ENCODE data around the gene LRRTM1.

LRRTM1 gene

GRCh38 chr2:80329491-80329890 is 24.9 kb upstream of the LRRTM1 start:
- Histone ChIP-seq H3K4me1 (ENCODE audit: control insufficient read depth, insufficient read depth, low read length) (peaks cover 4% of the 10 kb centered on the region), H3K27ac (ENCODE audit: insufficient read depth, low read depth, low read length, poor library complexity, severe bottlenecking) (no peak overlapping the region), H3K4me3 (ENCODE audit: insufficient read depth, low read depth, low read length) (no peak overlapping the region), H3K36me3 (ENCODE audit: control insufficient read depth, insufficient read depth, low read length) (no peaks in the 10 kb centered on the region), H3K9me3 (ENCODE audit: control insufficient read depth, low read length) (no peaks in the 10 kb centered on the region), H3K27me3 (ENCODE audit: control insufficient read depth, insufficient read depth, low read length, poor library complexity, severe bottlenecking) (no peaks in the 10 kb centered on the region)
- 95 to 96% methylated on average over 5 of the region's 5 CpGs for WGBS, 2 experiments

DNA sequence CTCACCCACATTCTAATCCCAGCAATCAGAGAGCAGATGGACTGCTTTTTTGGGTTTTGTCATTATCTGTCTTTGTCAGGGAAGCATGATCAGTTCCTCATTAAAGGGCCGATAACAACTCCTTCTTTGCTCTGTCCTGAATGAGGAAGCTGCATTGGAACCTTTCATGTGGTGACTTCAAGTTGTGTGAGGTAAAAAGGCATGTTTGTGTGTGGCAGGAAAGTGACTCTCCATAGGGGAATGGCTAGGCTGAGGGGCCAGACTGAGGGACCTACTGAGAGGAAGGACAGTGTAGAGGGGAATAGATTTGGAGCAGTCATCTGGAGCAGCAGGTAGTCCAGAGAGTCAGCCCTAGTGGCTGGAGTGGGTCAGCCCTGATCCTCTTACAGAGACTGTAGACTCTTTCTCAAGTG is 23.6 kb upstream of the LRRTM1 start:
- Histone ChIP-seq H3K9me3 (ENCODE audit: control insufficient read depth, low read length) (no peaks in the 10 kb centered on the region), H3K36me3 (ENCODE audit: control insufficient read depth, insufficient read depth, low read length) (no peaks in the 10 kb centered on the region), H3K27ac (ENCODE audit: insufficient read depth, low read depth, low read length, poor library complexity, severe bottlenecking) (no peak overlapping the region), H3K4me3 (ENCODE audit: insufficient read depth, low read depth, low read length) (no peak overlapping the region), H3K27me3 (ENCODE audit: control insufficient read depth, insufficient read depth, low read length, poor library complexity, severe bottlenecking) (peaks cover 7% of the 10 kb centered on the region), H3K4me1 (ENCODE audit: control insufficient read depth, insufficient read depth, low read length) (peaks cover 11% of the 10 kb centered on the region)
- 76 to 89% methylated on average over 1 of the region's 1 CpG for WGBS, 2 experiments

- Histone ChIP-seq H3K27ac (ENCODE audit: insufficient read depth, low read depth, low read length, poor library complexity, severe bottlenecking) (no peak overlapping the region), H3K4me1 (ENCODE audit: control insufficient read depth, insufficient read depth, low read length) (peaks cover 11% of the 10 kb centered on the region), H3K9me3 (ENCODE audit: control insufficient read depth, low read length) (no peaks in the 10 kb centered on the region), H3K36me3 (ENCODE audit: control insufficient read depth, insufficient read depth, low read length) (no peaks in the 10 kb centered on the region), H3K4me3 (ENCODE audit: insufficient read depth, low read depth, low read length) (no peak overlapping the region), H3K27me3 (ENCODE audit: control insufficient read depth, insufficient read depth, low read length, poor library complexity, severe bottlenecking) (peaks cover 14% of the 10 kb centered on the region)
- 82 to 92% methylated on average over 1 of the region's 1 CpG for whole genome bisulfite sequencing, 2 experiments
Observed at GRCh38 chr2:80326861-80327260, 22.3 kb upstream of the LRRTM1 start.

DNA sequence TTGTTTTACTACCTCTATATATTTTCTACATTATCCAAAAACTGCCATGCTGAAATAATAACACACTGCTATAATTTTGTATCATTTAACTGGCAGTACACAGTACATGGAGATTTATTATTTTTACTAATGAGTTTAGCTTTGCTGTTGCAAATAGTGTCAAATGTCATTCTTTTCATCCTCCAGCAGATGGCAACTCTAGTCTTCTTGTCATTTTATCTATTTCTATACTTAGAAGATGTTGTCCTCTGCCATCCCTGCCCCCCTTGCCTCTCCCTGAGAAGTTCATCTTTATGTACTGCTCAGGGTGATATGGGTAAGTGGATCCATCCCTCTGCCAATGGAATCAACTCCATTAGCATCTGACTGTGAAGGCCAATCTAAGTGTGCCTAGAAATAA is 21.7 kb upstream of the LRRTM1 start:
- peaks cover 11% of the 10 kb centered on the region for H3K4me1 ChIP-seq (ENCODE audit: control insufficient read depth, insufficient read depth, low read length)
- H3K36me3 ChIP-seq (ENCODE audit: control insufficient read depth, insufficient read depth, low read length), result no peaks in the 10 kb centered on the region
- no peaks in the 10 kb centered on the region for H3K9me3 ChIP-seq (ENCODE audit: control insufficient read depth, low read length)
- H3K27ac ChIP-seq (ENCODE audit: insufficient read depth, low read depth, low read length, poor library complexity, severe bottlenecking), result no peak overlapping the region
- H3K4me3 ChIP-seq (ENCODE audit: insufficient read depth, low read depth, low read length), result no peak overlapping the region
- peaks cover 14% of the 10 kb centered on the region for H3K27me3 ChIP-seq (ENCODE audit: control insufficient read depth, insufficient read depth, low read length, poor library complexity, severe bottlenecking)

DNA sequence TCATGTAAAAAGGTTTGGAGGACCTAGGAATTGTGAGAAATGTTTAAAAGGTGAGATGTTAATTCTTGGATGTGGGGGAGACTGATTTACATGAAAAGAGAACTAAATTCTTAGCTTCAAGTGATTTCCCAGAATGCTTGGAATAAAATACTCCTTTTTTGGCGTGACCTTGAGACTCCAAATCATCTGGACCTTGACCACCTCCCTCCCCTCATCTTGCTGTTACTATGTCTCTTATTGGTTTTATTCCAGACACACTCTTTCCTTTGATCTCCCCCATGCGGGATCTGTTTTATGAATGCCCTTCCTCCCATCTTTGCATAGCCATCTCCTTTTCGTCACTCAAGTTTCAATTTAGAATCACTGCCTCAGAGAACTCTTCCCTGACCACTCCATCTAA is 20.0 kb upstream of the LRRTM1 start:
- H3K27me3 ChIP-seq (ENCODE audit: control insufficient read depth, insufficient read depth, low read length, poor library complexity, severe bottlenecking), result peaks cover 14% of the 10 kb centered on the region
- 46 to 51% methylated on average over 3 of the region's 3 CpGs for WGBS, 2 experiments
- no peaks in the 10 kb centered on the region for H3K36me3 ChIP-seq (ENCODE audit: control insufficient read depth, insufficient read depth, low read length)
- H3K9me3 ChIP-seq (ENCODE audit: control insufficient read depth, low read length), result no peaks in the 10 kb centered on the region
- peaks cover 11% of the 10 kb centered on the region for H3K4me1 ChIP-seq (ENCODE audit: control insufficient read depth, insufficient read depth, low read length)
- no peak overlapping the region for H3K4me3 ChIP-seq (ENCODE audit: insufficient read depth, low read depth, low read length)
- H3K27ac ChIP-seq (ENCODE audit: insufficient read depth, low read depth, low read length, poor library complexity, severe bottlenecking), result no peak overlapping the region

DNA sequence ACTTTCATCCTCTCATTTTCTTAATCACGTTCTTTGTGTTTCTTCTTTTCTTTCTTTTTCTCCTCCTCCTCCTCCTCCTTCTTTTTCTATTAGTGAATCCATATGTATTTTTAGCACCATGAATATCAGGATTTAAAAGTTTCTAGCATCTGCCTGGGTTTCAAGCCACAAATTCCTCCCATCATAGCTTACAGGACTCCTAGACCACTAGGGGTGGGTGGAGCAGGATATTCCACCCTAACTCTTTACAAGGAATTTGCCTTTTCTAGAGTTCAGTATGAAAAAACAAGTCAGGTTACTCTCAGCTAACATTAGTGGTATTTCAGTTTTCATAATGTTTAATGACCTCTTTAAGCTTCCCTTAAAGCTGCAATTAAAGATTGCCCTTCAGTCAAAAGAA is 19.1 kb upstream of the LRRTM1 start:
- 64 to 83% methylated on average over 1 of the region's 1 CpG for WGBS, 2 experiments
- no peak overlapping the region for H3K27ac ChIP-seq (ENCODE audit: insufficient read depth, low read depth, low read length, poor library complexity, severe bottlenecking)
- no peaks in the 10 kb centered on the region for H3K9me3 ChIP-seq (ENCODE audit: control insufficient read depth, low read length)
- H3K27me3 ChIP-seq (ENCODE audit: control insufficient read depth, insufficient read depth, low read length, poor library complexity, severe bottlenecking), result peaks cover 14% of the 10 kb centered on the region
- no peak overlapping the region for H3K4me3 ChIP-seq (ENCODE audit: insufficient read depth, low read depth, low read length)
- H3K36me3 ChIP-seq (ENCODE audit: control insufficient read depth, insufficient read depth, low read length), result no peaks in the 10 kb centered on the region
- peaks cover 11% of the 10 kb centered on the region for H3K4me1 ChIP-seq (ENCODE audit: control insufficient read depth, insufficient read depth, low read length)

DNA sequence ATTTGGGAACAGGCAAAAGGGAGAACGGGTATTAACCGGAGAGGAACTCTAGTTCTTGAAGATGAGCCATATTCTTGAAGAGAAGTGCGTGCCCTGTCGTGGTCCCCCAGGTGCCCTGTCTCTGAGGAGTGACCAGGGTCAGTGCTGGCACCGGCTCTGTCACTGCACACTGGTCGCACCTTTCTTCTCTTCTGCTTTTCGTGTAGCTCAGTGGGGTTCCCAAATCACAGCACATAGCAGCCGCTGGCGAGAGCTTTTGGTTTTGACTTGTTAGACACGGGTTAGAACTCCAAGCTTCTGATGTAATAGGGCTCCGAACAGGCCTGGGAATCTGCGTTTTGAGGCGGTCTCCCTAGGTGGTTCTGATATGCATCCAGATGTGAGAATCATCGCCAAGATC is 18.4 kb upstream of the LRRTM1 start:
- Histone ChIP-seq H3K4me3 (ENCODE audit: insufficient read depth, low read depth, low read length) (no peak overlapping the region), H3K27me3 (ENCODE audit: control insufficient read depth, insufficient read depth, low read length, poor library complexity, severe bottlenecking) (peaks cover 14% of the 10 kb centered on the region), H3K9me3 (ENCODE audit: control insufficient read depth, low read length) (no peaks in the 10 kb centered on the region), H3K27ac (ENCODE audit: insufficient read depth, low read depth, low read length, poor library complexity, severe bottlenecking) (no peak overlapping the region), H3K4me1 (ENCODE audit: control insufficient read depth, insufficient read depth, low read length) (peaks cover 11% of the 10 kb centered on the region), H3K36me3 (ENCODE audit: control insufficient read depth, insufficient read depth, low read length) (no peaks in the 10 kb centered on the region)
- WGBS, 2 experiments, result 84 to 85% methylated on average over 14 of the region's 14 CpGs

DNA sequence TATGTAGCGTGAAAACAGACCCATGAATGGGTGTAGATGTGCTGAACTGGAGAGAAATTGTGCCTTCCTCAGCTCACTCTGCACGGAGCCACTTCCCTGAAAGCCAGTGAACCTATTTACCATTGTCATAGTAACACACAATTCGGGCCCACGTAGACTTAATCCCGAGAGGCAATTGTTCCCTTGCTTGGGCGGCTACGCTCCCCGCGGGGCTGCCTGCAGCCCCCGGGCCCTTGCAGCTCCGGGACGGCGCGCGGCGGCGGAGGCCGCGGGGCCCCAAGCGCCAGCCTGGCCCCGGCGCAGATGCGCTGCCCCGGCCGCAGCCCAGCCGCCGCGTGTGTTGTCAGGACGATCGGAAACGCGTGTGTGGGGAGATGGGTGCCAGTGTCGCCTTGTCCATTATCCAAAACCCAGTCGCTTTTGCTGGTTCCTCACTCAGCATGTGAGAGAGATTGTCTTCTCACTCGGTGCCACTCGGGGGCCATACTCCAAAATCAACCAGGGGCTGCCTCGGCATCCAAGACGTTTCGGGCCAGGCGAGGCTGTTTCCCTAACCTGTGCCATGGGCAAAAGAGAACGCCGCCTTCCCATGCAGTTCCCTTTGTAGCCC is 17.9 kb upstream of the LRRTM1 start:
- no peak overlapping the region for H3K4me3 ChIP-seq (ENCODE audit: insufficient read depth, low read depth, low read length)
- H3K27ac ChIP-seq (ENCODE audit: insufficient read depth, low read depth, low read length, poor library complexity, severe bottlenecking), result no peak overlapping the region
- no peaks in the 10 kb centered on the region for H3K36me3 ChIP-seq (ENCODE audit: control insufficient read depth, insufficient read depth, low read length)
- H3K9me3 ChIP-seq (ENCODE audit: control insufficient read depth, low read length), result no peaks in the 10 kb centered on the region
- peaks cover 11% of the 10 kb centered on the region for H3K4me1 ChIP-seq (ENCODE audit: control insufficient read depth, insufficient read depth, low read length)
- WGBS, 2 experiments, result 49 to 53% methylated on average over 41 to 42 of the region's 42 CpGs
- peaks cover 14% of the 10 kb centered on the region for H3K27me3 ChIP-seq (ENCODE audit: control insufficient read depth, insufficient read depth, low read length, poor library complexity, severe bottlenecking)

DNA sequence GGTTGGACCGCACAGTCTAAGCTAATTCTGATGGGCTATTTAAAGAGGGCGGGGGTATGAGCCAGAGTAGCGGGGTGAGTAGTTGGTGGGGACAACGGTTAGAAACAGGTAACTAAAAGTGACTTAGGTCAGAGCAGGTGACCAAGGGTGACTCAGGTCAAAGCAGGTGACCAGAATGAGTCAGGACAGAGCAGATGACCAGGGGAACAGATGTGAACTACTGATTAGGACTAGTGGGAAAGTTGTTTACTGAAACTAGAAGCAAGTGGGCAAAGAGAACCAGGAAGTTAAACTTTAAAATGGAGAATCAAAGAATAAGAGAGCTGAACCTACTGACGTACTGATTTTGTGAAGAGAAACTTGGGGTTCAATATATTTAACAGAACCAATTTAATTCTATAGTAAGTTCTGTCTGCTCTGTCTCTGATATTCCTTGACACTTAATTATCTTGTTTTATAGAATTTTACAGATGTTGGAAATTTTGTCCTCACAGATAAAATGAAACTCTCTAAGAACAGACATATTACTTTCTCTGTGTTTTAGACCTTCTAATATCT is 7.8 kb upstream of the LRRTM1 start:
- Histone ChIP-seq H3K4me1 (ENCODE audit: control insufficient read depth, insufficient read depth, low read length) (no peaks in the 10 kb centered on the region), H3K4me3 (ENCODE audit: insufficient read depth, low read depth, low read length) (no peak overlapping the region), H3K27me3 (ENCODE audit: control insufficient read depth, insufficient read depth, low read length, poor library complexity, severe bottlenecking) (no peaks in the 10 kb centered on the region), H3K36me3 (ENCODE audit: control insufficient read depth, insufficient read depth, low read length) (no peaks in the 10 kb centered on the region), H3K9me3 (ENCODE audit: control insufficient read depth, low read length) (no peaks in the 10 kb centered on the region), H3K27ac (ENCODE audit: insufficient read depth, low read depth, low read length, poor library complexity, severe bottlenecking) (no peak overlapping the region)
- WGBS, 2 experiments, result 80 to 84% methylated on average over 5 of the region's 5 CpGs

DNA sequence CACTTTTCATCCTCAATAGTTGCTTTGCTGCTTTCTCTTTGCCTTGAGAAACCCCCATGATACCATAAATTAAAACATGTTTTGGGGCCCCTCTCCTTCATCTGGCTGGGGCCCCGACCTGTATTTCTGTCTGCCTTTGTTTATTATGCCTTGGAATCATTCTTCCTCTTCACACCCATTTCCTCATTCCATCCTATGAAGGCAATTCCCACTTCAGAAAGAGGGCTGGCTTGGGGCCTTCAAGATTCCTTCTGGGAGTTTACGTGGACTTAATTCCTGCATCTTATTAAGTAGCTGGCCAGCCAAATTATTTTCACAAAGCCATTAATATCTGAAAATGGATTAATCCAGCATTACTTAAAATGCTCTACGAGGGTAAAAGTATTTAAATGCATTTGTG is 6.8 kb upstream of the LRRTM1 start:
- Histone ChIP-seq H3K4me1 (ENCODE audit: control insufficient read depth, insufficient read depth, low read length) (peaks cover 4% of the 10 kb centered on the region), H3K27me3 (ENCODE audit: control insufficient read depth, insufficient read depth, low read length, poor library complexity, severe bottlenecking) (peaks cover 3% of the 10 kb centered on the region), H3K27ac (ENCODE audit: insufficient read depth, low read depth, low read length, poor library complexity, severe bottlenecking) (no peak overlapping the region), H3K4me3 (ENCODE audit: insufficient read depth, low read depth, low read length) (no peak overlapping the region), H3K36me3 (ENCODE audit: control insufficient read depth, insufficient read depth, low read length) (no peaks in the 10 kb centered on the region), H3K9me3 (ENCODE audit: control insufficient read depth, low read length) (no peaks in the 10 kb centered on the region)
- 88 to 93% methylated on average over 3 of the region's 3 CpGs for WGBS, 2 experiments

Data from ectodermal cell (in vitro differentiated cells).